Measurements from ENCODE around the gene SH2D4B. TPM values are rescaled to one million over a fixed set of nuclear protein-coding genes. Genes with fewer than 3 reads are reported as not detected.

The SH2D4B gene
- total RNA-seq, 1 experiment from 2014 or later, result 0.22 TPM

DNA sequence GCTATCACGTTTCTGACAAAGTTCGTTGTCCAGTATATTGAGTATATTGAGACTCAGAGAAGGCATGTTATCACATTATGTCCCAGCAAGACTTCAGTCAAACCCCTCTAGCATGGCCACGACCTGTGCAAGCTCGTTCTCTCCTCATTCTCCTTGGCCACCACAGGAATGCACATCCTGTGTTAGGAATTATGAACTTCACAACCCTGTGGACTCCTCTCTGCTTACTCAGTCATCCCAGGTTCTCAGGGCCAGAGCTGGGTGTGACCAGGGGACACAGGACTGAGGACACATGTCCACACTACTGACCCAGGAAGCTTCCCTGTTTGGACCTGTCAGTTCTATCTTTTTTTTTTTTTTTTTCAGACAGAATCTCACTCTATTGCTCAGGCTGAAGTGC is 4.4 kb downstream of the SH2D4B start (continued):
- TF ChIP-seq, protein P1, sequence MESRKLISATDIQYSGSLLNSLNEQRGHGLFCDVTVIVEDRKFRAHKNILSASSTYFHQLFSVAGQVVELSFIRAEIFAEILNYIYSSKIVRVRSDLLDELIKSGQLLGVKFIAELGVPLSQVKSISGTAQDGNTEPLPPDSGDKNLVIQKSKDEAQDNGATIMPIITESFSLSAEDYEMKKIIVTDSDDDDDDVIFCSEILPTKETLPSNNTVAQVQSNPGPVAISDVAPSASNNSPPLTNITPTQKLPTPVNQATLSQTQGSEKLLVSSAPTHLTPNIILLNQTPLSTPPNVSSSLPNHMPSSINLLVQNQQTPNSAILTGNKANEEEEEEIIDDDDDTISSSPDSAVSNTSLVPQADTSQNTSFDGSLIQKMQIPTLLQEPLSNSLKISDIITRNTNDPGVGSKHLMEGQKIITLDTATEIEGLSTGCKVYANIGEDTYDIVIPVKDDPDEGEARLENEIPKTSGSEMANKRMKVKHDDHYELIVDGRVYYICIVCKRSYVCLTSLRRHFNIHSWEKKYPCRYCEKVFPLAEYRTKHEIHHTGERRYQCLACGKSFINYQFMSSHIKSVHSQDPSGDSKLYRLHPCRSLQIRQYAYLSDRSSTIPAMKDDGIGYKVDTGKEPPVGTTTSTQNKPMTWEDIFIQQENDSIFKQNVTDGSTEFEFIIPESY (IDR thresholded peaks at IDR 0.05; ENCODE audit: extremely low read depth, insufficient replicate concordance, low read length), result no peak
- TF ChIP-seq EZH2 (IDR thresholded peaks at IDR 0.05) (no peak), YY1 (IDR thresholded peaks at IDR 0.05; ENCODE audit: extremely low read depth, insufficient replicate concordance, low read depth, low read length) (no peak), JUND (IDR thresholded peaks at IDR 0.05) (no peak)

DNA sequence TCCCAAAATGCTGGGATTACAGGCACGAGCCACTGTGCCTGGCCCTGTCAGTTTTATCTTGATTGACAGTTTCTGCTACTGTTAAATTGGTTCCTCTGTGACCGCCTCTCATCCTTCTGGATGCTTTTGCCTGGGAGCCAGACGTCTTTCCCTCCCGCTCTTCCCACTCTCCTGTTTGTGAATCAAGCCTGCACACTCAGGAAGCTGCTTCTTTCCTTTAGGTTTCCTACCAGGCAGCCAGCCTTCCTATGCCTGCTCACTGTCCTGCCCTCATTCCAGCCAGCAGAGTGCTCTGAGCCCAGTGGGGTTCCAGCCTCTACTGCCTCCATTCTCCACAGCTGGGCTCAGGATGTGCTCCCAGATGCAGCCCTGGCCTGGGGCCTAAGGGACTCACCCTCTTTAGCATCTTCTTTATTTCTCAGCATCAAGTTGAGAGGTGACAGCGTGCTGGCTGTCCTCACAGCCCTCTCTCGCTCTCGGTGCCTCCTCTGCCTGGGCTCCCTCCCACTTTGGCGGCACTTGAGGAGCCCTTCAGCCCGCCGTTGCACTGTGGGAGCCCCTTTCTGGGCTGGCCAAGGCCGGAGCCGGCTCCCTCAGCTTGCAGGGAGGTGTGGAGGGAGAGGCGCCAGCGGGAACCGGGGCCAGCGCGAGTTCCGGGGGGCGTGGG is 5.1 kb downstream of the SH2D4B start:
- no peaks in the 10 kb centered on the region for H4K20me1 ChIP-seq (ENCODE audit: insufficient read depth)
- H3K4me1 ChIP-seq (ENCODE audit: control insufficient read depth in 1 of 2, insufficient read depth in 2 of 2, low read length in 2 of 2), result peaks cover 0 to 8% of the 10 kb centered on the region in 2 experiments; a peak in 1 of 4 replicates
- no peak overlapping the region for H3K4me2 ChIP-seq (ENCODE audit: low read length)
- BruUV-seq (replicated peaks), result no TSS peak
- no peak overlapping the region for H3K9ac ChIP-seq (ENCODE audit: low read length)
- H3K27me3 ChIP-seq (ENCODE audit: insufficient read depth, low read length), result peaks cover 5% of the 10 kb centered on the region; the same call in 1 of the 2 replicates
- no peak overlapping the region for H3K27ac ChIP-seq (ENCODE audit: low read depth, low read length)
- POLR2A ChIA-PET, result no interaction called here
- DNase-seq (ENCODE audit: low read depth, low spot score) (no peak), ATAC-seq (no peak)
- H2AFZ ChIP-seq (ENCODE audit: low read depth, low read length, poor library complexity, severe bottlenecking), result no peak overlapping the region
- intact Hi-C loops (cut with micrococcal nuclease), result no loop called here
- no peaks in the 10 kb centered on the region for H3K9me3 ChIP-seq (ENCODE audit: control insufficient read depth in 1 of 2, insufficient read depth in 1 of 2, low read depth in 1 of 2, low read length in 2 of 2)
- no peaks in the 10 kb centered on the region for H3K79me2 ChIP-seq (ENCODE audit: insufficient read depth, low read length)
- RAD21 ChIA-PET (ENCODE audit: low non-redundant PET in 1 of 2, low total read pairs in 2 of 2, uncharacterized antibody in 2 of 2, unreplicated experiment in 2 of 2), result no interaction called here
- no peaks in the 10 kb centered on the region for H3K9me2 ChIP-seq (ENCODE audit: insufficient read depth)
- H3K36me3 ChIP-seq (ENCODE audit: control insufficient read depth in 1 of 2, insufficient read depth in 2 of 2, low read length in 2 of 2), result no peaks in the 10 kb centered on the region
- no peak overlapping the region for H3K4me3 ChIP-seq (replicated peaks in 1 of 2; ENCODE audit: low read depth in 1 of 2, low read length in 2 of 2)
- CTCF ChIA-PET, result no interaction called here
- TF ChIP-seq EGR1 (IDR thresholded peaks at IDR 0.05; ENCODE audit: low read depth), result no peak
- TF ChIP-seq CBX3 (IDR thresholded peaks at IDR 0.05; ENCODE audit: low read depth), result no peak
- TF ChIP-seq, protein P2, sequence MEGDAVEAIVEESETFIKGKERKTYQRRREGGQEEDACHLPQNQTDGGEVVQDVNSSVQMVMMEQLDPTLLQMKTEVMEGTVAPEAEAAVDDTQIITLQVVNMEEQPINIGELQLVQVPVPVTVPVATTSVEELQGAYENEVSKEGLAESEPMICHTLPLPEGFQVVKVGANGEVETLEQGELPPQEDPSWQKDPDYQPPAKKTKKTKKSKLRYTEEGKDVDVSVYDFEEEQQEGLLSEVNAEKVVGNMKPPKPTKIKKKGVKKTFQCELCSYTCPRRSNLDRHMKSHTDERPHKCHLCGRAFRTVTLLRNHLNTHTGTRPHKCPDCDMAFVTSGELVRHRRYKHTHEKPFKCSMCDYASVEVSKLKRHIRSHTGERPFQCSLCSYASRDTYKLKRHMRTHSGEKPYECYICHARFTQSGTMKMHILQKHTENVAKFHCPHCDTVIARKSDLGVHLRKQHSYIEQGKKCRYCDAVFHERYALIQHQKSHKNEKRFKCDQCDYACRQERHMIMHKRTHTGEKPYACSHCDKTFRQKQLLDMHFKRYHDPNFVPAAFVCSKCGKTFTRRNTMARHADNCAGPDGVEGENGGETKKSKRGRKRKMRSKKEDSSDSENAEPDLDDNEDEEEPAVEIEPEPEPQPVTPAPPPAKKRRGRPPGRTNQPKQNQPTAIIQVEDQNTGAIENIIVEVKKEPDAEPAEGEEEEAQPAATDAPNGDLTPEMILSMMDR (IDR thresholded peaks at IDR 0.05 in 2 of 3, conservative IDR thresholded peaks at IDR 0.05 in 1 of 3; ENCODE audit: borderline replicate concordance in 1 of 3, insufficient read depth in 1 of 3, low read depth in 2 of 3, low read length in 2 of 3), result no peak
- TF ChIP-seq RAD21 (IDR thresholded peaks at IDR 0.05; ENCODE audit: low read depth), result no peak
- no peak for TF ChIP-seq ELF1 (IDR thresholded peaks at IDR 0.05; ENCODE audit: borderline replicate concordance, low read depth)
- TF ChIP-seq EZH2phosphoT487 (IDR thresholded peaks at IDR 0.05; ENCODE audit: borderline replicate concordance), result no peak
- TF ChIP-seq SP1 (IDR thresholded peaks at IDR 0.05; ENCODE audit: low read depth), result no peak
- TF ChIP-seq, protein P3, sequence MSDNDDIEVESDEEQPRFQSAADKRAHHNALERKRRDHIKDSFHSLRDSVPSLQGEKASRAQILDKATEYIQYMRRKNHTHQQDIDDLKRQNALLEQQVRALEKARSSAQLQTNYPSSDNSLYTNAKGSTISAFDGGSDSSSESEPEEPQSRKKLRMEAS (IDR thresholded peaks at IDR 0.05), result no peak
- TF ChIP-seq TCF7L2 (IDR thresholded peaks at IDR 0.05; ENCODE audit: borderline replicate concordance, extremely low read depth, insufficient read depth, insufficient read length), result no peak
- TF ChIP-seq, protein P4, sequence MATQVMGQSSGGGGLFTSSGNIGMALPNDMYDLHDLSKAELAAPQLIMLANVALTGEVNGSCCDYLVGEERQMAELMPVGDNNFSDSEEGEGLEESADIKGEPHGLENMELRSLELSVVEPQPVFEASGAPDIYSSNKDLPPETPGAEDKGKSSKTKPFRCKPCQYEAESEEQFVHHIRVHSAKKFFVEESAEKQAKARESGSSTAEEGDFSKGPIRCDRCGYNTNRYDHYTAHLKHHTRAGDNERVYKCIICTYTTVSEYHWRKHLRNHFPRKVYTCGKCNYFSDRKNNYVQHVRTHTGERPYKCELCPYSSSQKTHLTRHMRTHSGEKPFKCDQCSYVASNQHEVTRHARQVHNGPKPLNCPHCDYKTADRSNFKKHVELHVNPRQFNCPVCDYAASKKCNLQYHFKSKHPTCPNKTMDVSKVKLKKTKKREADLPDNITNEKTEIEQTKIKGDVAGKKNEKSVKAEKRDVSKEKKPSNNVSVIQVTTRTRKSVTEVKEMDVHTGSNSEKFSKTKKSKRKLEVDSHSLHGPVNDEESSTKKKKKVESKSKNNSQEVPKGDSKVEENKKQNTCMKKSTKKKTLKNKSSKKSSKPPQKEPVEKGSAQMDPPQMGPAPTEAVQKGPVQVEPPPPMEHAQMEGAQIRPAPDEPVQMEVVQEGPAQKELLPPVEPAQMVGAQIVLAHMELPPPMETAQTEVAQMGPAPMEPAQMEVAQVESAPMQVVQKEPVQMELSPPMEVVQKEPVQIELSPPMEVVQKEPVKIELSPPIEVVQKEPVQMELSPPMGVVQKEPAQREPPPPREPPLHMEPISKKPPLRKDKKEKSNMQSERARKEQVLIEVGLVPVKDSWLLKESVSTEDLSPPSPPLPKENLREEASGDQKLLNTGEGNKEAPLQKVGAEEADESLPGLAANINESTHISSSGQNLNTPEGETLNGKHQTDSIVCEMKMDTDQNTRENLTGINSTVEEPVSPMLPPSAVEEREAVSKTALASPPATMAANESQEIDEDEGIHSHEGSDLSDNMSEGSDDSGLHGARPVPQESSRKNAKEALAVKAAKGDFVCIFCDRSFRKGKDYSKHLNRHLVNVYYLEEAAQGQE (IDR thresholded peaks at IDR 0.05; ENCODE audit: low read depth), result no peak
- TF ChIP-seq POLR2AphosphoS5 (IDR thresholded peaks at IDR 0.05; ENCODE audit: low read depth, low read length), result no peak
